Gastrocnemius medialis (tissue), 4 donors: ENCODE results near the gene EDARADD.

ENCODE experiments used
- CTCF ChIP-seq, 5 experiments: fragments of 450-650 bp in 3 of 5; fragments of 200-600 bp in 2 of 5; sonication (generic) in 2 of 5; IDR thresholded peaks in 4 of 5; conservative IDR thresholded peaks in 1 of 5; 1 replicate in 4 of 5; 2 replicates in 1 of 5; pipeline ENCODE4 v1.5.1; 2016 to 2019; ENCODE audit warnings: antibody characterized with exemption in 5 of 5, mild to moderate bottlenecking in 3 of 5, moderate library complexity in 3 of 5
- POLR2A ChIP-seq, 2 donors: fragments of 450-650 bp; IDR thresholded peaks; one replicate each; pipeline ENCODE4 v1.6.1; 2017; ENCODE audit warnings: antibody characterized with exemption in 2 of 2, mild to moderate bottlenecking in 2 of 2, moderate library complexity in 2 of 2

GRCh38 chr1:236471096-236471495 lies 77.0 kb downstream of the EDARADD start:
- TF ChIP-seq CTCF (IDR thresholded peaks at IDR 0.05 in 4 of 5, conservative IDR thresholded peaks at IDR 0.05 in 1 of 5) (no peak), POLR2A (IDR thresholded peaks at IDR 0.05) (no peak)
